ENCODE data around the gene S1PR3.

The S1PR3 gene

DNA sequence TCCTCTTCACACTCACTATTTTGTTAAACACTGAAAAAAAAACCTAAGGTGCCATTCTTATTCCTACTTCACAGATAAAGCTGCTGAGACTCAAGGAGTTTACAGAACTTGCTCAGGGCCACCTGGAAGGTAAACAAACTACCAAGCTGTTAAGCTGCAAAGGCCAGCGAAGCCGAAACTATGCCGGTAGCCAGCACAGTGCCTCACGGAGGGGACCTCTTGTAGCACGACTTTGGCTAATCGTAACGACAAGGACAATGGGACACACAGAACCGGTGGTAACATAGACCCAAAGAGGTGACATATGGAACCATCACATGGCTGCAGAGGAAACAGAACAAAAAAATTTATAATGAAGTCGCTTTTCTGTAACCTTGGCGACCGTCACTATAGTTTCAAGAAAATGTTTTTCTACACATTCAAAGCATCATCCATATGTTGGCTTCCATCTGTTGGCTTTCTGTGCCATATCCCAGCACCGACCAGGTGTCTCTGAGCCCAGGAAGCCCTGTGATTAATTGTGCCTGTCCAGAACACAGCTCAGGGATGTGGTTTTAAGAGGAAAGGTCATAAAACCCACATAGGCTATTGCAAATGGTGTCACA, 60.3 kb downstream of the S1PR3 start:
- H3K36me3 ChIP-seq (ENCODE audit: control insufficient read depth, insufficient read depth, low read length), result no peaks in the 10 kb centered on the region
- DNase-seq (ENCODE audit: extremely low read depth, insufficient read length), result no peak
- TF ChIP-seq, protein P1, sequence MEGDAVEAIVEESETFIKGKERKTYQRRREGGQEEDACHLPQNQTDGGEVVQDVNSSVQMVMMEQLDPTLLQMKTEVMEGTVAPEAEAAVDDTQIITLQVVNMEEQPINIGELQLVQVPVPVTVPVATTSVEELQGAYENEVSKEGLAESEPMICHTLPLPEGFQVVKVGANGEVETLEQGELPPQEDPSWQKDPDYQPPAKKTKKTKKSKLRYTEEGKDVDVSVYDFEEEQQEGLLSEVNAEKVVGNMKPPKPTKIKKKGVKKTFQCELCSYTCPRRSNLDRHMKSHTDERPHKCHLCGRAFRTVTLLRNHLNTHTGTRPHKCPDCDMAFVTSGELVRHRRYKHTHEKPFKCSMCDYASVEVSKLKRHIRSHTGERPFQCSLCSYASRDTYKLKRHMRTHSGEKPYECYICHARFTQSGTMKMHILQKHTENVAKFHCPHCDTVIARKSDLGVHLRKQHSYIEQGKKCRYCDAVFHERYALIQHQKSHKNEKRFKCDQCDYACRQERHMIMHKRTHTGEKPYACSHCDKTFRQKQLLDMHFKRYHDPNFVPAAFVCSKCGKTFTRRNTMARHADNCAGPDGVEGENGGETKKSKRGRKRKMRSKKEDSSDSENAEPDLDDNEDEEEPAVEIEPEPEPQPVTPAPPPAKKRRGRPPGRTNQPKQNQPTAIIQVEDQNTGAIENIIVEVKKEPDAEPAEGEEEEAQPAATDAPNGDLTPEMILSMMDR (IDR thresholded peaks at IDR 0.05; ENCODE audit: insufficient read depth, low read length, poor library complexity, severe bottlenecking), result no peak
- peaks cover 2% of the 10 kb centered on the region; the same call in 1 of the 2 replicates for H3K27me3 ChIP-seq (replicated peaks; ENCODE audit: control insufficient read depth, insufficient read depth, low read length)
- H3K4me3 ChIP-seq (replicated peaks; ENCODE audit: low read depth, low read length), result no peak overlapping the region

DNA sequence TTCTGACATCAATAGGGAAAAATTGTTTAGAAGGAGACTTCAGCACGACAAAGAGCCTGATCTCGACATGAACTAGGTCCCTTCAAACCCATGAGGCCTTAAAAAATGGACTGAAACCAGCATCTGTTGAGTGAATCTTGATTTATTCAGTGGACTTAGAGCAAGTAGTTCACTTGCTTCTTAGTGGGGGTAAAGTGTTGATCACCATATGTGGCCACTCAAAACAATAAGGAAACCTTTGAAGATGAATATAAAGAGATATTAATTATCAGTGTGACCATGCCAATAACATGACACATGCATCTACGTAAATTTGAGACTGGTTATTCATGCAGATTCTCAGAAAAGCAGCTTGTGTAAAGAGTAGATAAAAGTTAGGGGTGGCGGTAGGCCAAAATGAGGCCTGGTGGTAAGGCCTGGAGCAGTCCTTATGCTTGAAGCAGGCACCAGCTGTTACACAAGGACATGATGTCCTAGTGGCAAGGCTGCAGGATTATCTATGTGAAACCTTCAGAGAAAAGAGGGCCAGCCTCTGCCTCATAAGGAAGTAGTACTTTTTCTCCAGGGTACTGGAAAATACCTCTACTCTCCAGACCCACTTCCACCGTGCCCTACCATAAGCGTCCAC, 61.3 kb downstream of the S1PR3 start:
- DNase-seq (ENCODE audit: extremely low read depth, insufficient read length), result no peak
- Histone ChIP-seq H3K27me3 (replicated peaks; ENCODE audit: control insufficient read depth, insufficient read depth, low read length) (peaks cover 2% of the 10 kb centered on the region; the same call in 1 of the 2 replicates), H3K4me3 (replicated peaks; ENCODE audit: low read depth, low read length) (no peak overlapping the region), H3K36me3 (ENCODE audit: control insufficient read depth, insufficient read depth, low read length) (no peaks in the 10 kb centered on the region)
- TF ChIP-seq, protein P1 (IDR thresholded peaks at IDR 0.05; ENCODE audit: insufficient read depth, low read length, poor library complexity, severe bottlenecking), result no peak

DNA sequence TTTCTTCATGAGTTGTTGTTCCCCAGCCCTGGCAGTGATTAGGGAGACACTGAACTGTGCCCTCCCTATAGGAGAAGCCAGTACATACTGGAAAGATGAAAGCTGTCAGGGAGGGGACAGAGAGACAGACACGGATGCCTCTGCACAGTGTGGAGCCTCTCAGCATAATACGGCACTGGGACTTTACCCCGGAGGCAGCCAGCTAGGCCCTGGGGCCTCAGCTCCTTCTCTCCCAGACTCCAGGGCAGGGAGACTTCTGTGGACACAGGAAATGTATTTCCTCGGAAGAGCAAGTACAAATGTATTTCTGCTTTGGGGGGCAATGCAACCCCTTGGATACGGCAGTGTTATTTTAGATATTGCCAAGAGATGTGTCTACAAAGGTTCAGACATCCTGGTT, 62.0 kb downstream of the S1PR3 start:
- no peak overlapping the region for H3K4me3 ChIP-seq (replicated peaks; ENCODE audit: low read depth, low read length)
- no peaks in the 10 kb centered on the region for H3K36me3 ChIP-seq (ENCODE audit: control insufficient read depth, insufficient read depth, low read length)
- H3K27me3 ChIP-seq (replicated peaks; ENCODE audit: control insufficient read depth, insufficient read depth, low read length), result peaks cover 2% of the 10 kb centered on the region; the same call in 1 of the 2 replicates
- TF ChIP-seq, protein P1 (IDR thresholded peaks at IDR 0.05; ENCODE audit: insufficient read depth, low read length, poor library complexity, severe bottlenecking), result no peak
- DNase-seq (ENCODE audit: extremely low read depth, insufficient read length), result no peak
